SU-DHL-6 (cell line): ENCODE results near the gene GRIN3B.

ENCODE experiments used
- H2AFZ ChIP-seq: fragments of 200-600 bp; sonication (generic); 2 replicates; pipeline ENCODE4 v1.6.1; 2014; ENCODE audit warnings: low read depth, mild to moderate bottlenecking, moderate library complexity, mixed read lengths, antibody characterized with exemption, low read length; ENCODE audit not compliant: severe bottlenecking
- H3F3A ChIP-seq: fragments of 200-600 bp; shearing (Covaris generic); 2 replicates; pipeline ENCODE4 v1.6.0; 2016; ENCODE audit warnings: antibody characterized with exemption, mild to moderate bottlenecking; ENCODE audit not compliant: insufficient read depth
- H3K27ac ChIP-seq: fragments of 200-600 bp; sonication (generic); 2 replicates; pipeline ENCODE4 v1.5.1; 2016; ENCODE audit warnings: low read depth, mild to moderate bottlenecking, low read length, moderate library complexity, mixed read lengths
- H3K27me3 ChIP-seq: fragments of 200-600 bp; sonication (generic), shearing (Covaris generic); 2 replicates; pipeline ENCODE4 v1.6.0; 2014; ENCODE audit warnings: mild to moderate bottlenecking, low read length
- H3K36me3 ChIP-seq: fragments of 200-600 bp; sonication (generic); 2 replicates; pipeline ENCODE4 v1.6.1; 2014; ENCODE audit warnings: mild to moderate bottlenecking, low read length, mixed read lengths
- H3K4me2 ChIP-seq: fragments of 300-600, 200-600 bp; shearing (Covaris generic), sonication (generic); 2 replicates; pipeline ENCODE4 v1.6.0; 2014; ENCODE audit warnings: low read length, low read depth, mild to moderate bottlenecking; ENCODE audit not compliant: poor library complexity, severe bottlenecking
- H3K4me3 ChIP-seq: fragments of 200-600 bp; sonication (generic); 2 replicates; pipeline ENCODE4 v1.5.1; 2014; ENCODE audit warnings: antibody characterized with exemption, low read length, mild to moderate bottlenecking, mixed read lengths; ENCODE audit not compliant: insufficient read depth, poor library complexity, severe bottlenecking
- H3K79me2 ChIP-seq: fragments of 200-600 bp; sonication (generic); 2 replicates; pipeline ENCODE4 v1.6.1; 2014; ENCODE audit warnings: mild to moderate bottlenecking, low read length, moderate library complexity; ENCODE audit not compliant: insufficient read depth
- H3K9ac ChIP-seq: fragments of 200-600 bp; sonication (generic); 2 replicates; pipeline ENCODE4 v1.7.0; 2014; ENCODE audit warnings: mild to moderate bottlenecking, low read length
- H3K9me2 ChIP-seq: fragments of 200-600 bp; sonication (generic); replicated peaks from 2 replicates; pipeline ENCODE4 v1.6.1; 2014; ENCODE audit warnings: low read length; ENCODE audit not compliant: insufficient read depth
- H3K9me3 ChIP-seq: fragments of 200-600 bp; sonication (generic); 2 replicates; pipeline ENCODE4 v1.6.1; 2014; ENCODE audit warnings: low read length, mixed read lengths; ENCODE audit not compliant: insufficient read depth
- H4K20me1 ChIP-seq: fragments of 200-600 bp; sonication (generic); 2 replicates; pipeline ENCODE4 v1.6.1; 2014; ENCODE audit warnings: low read depth, mild to moderate bottlenecking, antibody characterized with exemption, low read length, moderate library complexity, mixed read lengths
- EZH2phosphoT487 ChIP-seq: fragments of 200-600 bp; sonication (generic), shearing (Covaris generic); conservative IDR thresholded peaks from 2 replicates; pipeline ENCODE4 v1.6.1; 2018; ENCODE audit warnings: mild to moderate bottlenecking, antibody characterized with exemption, low read length, moderate library complexity, mixed read lengths
- TF ChIP-seq, protein P1 (sequence below): fragments of 200-600 bp; sonication (generic); IDR thresholded peaks from one replicate; pipeline ENCODE4 v1.5.1; 2017; ENCODE audit warnings: antibody characterized with exemption, mild to moderate bottlenecking, low read length, moderate library complexity; ENCODE audit not compliant: insufficient read depth, poor library complexity, severe bottlenecking

The GRIN3B gene

GRCh38 chr19:998064-998463 lies 2.2 kb upstream of the GRIN3B start:
- H3K27me3 ChIP-seq, result no peaks in the 10 kb centered on the region
- no peak overlapping the region for H2AFZ ChIP-seq
- H3K9ac ChIP-seq, result no peak overlapping the region
- H3K9me3 ChIP-seq, result no peaks in the 10 kb centered on the region
- H4K20me1 ChIP-seq, result no peaks in the 10 kb centered on the region
- no peak overlapping the region for H3K27ac ChIP-seq
- TF ChIP-seq EZH2phosphoT487, result no peak
- TF ChIP-seq, protein P1, sequence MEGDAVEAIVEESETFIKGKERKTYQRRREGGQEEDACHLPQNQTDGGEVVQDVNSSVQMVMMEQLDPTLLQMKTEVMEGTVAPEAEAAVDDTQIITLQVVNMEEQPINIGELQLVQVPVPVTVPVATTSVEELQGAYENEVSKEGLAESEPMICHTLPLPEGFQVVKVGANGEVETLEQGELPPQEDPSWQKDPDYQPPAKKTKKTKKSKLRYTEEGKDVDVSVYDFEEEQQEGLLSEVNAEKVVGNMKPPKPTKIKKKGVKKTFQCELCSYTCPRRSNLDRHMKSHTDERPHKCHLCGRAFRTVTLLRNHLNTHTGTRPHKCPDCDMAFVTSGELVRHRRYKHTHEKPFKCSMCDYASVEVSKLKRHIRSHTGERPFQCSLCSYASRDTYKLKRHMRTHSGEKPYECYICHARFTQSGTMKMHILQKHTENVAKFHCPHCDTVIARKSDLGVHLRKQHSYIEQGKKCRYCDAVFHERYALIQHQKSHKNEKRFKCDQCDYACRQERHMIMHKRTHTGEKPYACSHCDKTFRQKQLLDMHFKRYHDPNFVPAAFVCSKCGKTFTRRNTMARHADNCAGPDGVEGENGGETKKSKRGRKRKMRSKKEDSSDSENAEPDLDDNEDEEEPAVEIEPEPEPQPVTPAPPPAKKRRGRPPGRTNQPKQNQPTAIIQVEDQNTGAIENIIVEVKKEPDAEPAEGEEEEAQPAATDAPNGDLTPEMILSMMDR, result no peak
- H3K79me2 ChIP-seq, result no peaks in the 10 kb centered on the region
- H3K9me2 ChIP-seq, result no peaks in the 10 kb centered on the region
- no peak overlapping the region for H3K4me3 ChIP-seq
- H3K4me2 ChIP-seq, result no peak overlapping the region
- H3F3A ChIP-seq, result no peaks in the 10 kb centered on the region
- H3K36me3 ChIP-seq, result no peaks in the 10 kb centered on the region

DNA sequence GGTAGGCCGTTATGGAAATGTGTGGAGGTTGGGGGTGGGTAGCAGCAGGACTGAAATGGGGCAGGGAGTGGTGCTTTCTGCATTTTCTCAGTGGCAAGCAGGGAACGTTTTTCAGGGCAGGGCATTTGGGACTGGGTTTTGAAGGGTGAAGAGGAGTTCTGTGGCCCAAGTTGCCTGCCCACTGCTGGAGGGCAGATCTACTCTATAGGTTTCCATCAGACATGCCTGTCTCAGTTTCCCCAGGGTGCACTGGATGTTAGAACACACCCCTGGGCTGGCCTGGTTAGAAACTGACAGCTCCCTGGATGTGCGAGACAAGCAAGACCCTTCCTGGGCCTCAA lies 870 bp upstream of the GRIN3B start:
- H3K9me2 ChIP-seq, result no peaks in the 10 kb centered on the region
- no peak overlapping the region for H3K27ac ChIP-seq
- no peaks in the 10 kb centered on the region for H4K20me1 ChIP-seq
- H2AFZ ChIP-seq, result no peak overlapping the region
- no peak for TF ChIP-seq EZH2phosphoT487
- TF ChIP-seq, protein P1, result no peak
- no peaks in the 10 kb centered on the region for H3K79me2 ChIP-seq
- peaks cover 4% of the 10 kb centered on the region; the same call in 1 of the 2 replicates for H3F3A ChIP-seq
- no peak overlapping the region for H3K4me2 ChIP-seq
- no peaks in the 10 kb centered on the region for H3K27me3 ChIP-seq
- H3K36me3 ChIP-seq, result no peaks in the 10 kb centered on the region
- no peaks in the 10 kb centered on the region for H3K9me3 ChIP-seq
- no peak overlapping the region for H3K4me3 ChIP-seq
- no peak overlapping the region for H3K9ac ChIP-seq

GRCh38 chr19:1000591-1001537 lies 645 bp downstream of the GRIN3B start:
- Histone ChIP-seq H3K36me3 (no peaks in the 10 kb centered on the region), H3K79me2 (no peaks in the 10 kb centered on the region), H3K9ac (no peak overlapping the region), H3F3A (peaks cover 4% of the 10 kb centered on the region; the same call in 1 of the 2 replicates), H3K4me3 (no peak overlapping the region), H3K9me2 (no peaks in the 10 kb centered on the region), H2AFZ (no peak overlapping the region), H3K9me3 (no peaks in the 10 kb centered on the region), H4K20me1 (no peaks in the 10 kb centered on the region), H3K4me2 (no peak overlapping the region), H3K27ac (no peak overlapping the region), H3K27me3 (no peaks in the 10 kb centered on the region)
- TF ChIP-seq, protein P1, result no peak
